ENCODE results near the gene VAV1.

DNA sequence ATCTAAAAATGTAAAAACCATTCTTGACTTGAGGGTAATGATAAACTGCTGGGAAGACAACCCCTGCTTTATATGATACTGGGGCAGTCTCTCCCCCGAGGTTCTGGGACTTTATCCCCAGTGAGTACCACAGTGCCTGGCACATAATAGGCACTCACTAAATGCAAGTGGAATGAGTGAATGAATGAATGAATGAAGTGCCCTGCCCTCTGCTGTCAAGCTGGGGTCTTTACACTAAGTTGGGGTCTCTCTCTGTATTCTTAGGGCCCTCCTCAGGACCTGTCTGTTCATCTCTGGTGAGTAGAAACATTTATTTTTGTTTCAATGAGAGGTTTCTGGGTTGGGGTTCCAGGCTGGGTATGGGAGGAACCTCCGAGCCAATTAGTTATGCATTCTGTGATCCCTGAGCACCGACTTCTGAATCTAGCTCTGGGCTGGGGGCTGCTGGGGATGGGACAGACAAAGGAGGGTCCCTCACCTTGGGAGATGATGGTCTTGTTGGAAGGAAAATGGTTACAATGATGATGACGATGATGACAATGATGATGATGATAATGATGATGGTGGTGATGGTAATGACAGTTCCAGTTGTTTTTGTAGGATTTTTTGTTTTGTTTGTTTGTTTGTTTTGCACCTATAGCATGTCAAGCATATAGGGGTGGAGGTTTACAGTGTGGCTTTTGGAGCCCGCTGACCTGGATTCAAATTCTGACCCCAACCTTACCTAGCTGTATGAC is 70.5 kb downstream of the VAV1 start:
- TF ChIP-seq, protein P1, sequence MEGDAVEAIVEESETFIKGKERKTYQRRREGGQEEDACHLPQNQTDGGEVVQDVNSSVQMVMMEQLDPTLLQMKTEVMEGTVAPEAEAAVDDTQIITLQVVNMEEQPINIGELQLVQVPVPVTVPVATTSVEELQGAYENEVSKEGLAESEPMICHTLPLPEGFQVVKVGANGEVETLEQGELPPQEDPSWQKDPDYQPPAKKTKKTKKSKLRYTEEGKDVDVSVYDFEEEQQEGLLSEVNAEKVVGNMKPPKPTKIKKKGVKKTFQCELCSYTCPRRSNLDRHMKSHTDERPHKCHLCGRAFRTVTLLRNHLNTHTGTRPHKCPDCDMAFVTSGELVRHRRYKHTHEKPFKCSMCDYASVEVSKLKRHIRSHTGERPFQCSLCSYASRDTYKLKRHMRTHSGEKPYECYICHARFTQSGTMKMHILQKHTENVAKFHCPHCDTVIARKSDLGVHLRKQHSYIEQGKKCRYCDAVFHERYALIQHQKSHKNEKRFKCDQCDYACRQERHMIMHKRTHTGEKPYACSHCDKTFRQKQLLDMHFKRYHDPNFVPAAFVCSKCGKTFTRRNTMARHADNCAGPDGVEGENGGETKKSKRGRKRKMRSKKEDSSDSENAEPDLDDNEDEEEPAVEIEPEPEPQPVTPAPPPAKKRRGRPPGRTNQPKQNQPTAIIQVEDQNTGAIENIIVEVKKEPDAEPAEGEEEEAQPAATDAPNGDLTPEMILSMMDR (IDR thresholded peaks at IDR 0.05): no peak
- TF ChIP-seq NR2C2 (CRISPR knock-in tag; IDR thresholded peaks at IDR 0.05) (no peak), FOXK1 (CRISPR knock-in tag; IDR thresholded peaks at IDR 0.05) (no peak), ZNF121 (CRISPR knock-in tag; IDR thresholded peaks at IDR 0.05) (no peak), RELA (CRISPR knock-in tag; IDR thresholded peaks at IDR 0.05; ENCODE audit: borderline replicate concordance) (no peak), SP1 (CRISPR knock-in tag; conservative IDR thresholded peaks at IDR 0.05) (no peak), NR3C1 (CRISPR knock-in tag; conservative IDR thresholded peaks at IDR 0.05; ENCODE audit: low read depth) (no peak)
- TF ChIP-seq, protein P2, sequence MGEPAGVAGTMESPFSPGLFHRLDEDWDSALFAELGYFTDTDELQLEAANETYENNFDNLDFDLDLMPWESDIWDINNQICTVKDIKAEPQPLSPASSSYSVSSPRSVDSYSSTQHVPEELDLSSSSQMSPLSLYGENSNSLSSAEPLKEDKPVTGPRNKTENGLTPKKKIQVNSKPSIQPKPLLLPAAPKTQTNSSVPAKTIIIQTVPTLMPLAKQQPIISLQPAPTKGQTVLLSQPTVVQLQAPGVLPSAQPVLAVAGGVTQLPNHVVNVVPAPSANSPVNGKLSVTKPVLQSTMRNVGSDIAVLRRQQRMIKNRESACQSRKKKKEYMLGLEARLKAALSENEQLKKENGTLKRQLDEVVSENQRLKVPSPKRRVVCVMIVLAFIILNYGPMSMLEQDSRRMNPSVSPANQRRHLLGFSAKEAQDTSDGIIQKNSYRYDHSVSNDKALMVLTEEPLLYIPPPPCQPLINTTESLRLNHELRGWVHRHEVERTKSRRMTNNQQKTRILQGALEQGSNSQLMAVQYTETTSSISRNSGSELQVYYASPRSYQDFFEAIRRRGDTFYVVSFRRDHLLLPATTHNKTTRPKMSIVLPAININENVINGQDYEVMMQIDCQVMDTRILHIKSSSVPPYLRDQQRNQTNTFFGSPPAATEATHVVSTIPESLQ (CRISPR knock-in tag; IDR thresholded peaks at IDR 0.05): no peak
- TF ChIP-seq, protein P3, sequence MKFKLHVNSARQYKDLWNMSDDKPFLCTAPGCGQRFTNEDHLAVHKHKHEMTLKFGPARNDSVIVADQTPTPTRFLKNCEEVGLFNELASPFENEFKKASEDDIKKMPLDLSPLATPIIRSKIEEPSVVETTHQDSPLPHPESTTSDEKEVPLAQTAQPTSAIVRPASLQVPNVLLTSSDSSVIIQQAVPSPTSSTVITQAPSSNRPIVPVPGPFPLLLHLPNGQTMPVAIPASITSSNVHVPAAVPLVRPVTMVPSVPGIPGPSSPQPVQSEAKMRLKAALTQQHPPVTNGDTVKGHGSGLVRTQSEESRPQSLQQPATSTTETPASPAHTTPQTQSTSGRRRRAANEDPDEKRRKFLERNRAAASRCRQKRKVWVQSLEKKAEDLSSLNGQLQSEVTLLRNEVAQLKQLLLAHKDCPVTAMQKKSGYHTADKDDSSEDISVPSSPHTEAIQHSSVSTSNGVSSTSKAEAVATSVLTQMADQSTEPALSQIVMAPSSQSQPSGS (CRISPR knock-in tag; IDR thresholded peaks at IDR 0.05; ENCODE audit: borderline replicate concordance, low read depth): no peak
- TF ChIP-seq, protein P4, sequence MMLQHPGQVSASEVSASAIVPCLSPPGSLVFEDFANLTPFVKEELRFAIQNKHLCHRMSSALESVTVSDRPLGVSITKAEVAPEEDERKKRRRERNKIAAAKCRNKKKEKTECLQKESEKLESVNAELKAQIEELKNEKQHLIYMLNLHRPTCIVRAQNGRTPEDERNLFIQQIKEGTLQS (CRISPR knock-in tag; conservative IDR thresholded peaks at IDR 0.05): no peak
